ENCODE data around the gene TMEM231.
"Not testable (repeated sequence)": the region's sequence is repeated elsewhere in the genome, so short reads cannot be mapped to it uniquely, and the experiment has no call there.

The TMEM231 gene, protein sequence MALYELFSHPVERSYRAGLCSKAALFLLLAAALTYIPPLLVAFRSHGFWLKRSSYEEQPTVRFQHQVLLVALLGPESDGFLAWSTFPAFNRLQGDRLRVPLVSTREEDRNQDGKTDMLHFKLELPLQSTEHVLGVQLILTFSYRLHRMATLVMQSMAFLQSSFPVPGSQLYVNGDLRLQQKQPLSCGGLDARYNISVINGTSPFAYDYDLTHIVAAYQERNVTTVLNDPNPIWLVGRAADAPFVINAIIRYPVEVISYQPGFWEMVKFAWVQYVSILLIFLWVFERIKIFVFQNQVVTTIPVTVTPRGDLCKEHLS

GRCh38 chr16:75555707-75556430 lies at the start of gene TMEM231:
TMEM231 (minus strand) TSS chr16:75556252; CDS start chr16:75556209, 43 bp downstream.
- peak; percentile 96 to 98 for DNase-seq (ENCODE audit: low read depth in 2 of 2)

DNA sequence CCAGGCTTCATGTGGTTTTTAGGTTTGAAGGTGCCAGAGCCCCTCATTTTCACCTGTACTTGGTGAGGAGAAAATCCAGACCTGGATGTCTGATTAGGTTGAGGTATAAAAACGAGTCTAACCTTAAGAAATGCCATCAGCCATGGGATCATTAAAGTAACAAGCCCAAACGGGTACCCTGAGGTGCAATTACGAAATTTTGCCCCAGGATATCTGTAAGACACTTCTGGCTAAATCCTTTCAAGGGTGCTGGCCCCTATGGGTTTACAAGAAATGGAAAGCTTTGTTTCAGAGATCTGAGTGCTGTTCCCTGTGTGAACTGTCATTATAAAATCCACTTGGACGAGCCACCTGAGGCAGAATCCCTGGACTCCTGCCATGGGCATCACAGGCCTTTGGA lies 47.2 kb upstream of the TMEM231 start:
- DNase-seq (ENCODE audit: low read depth in 2 of 2), result no peak

DNA sequence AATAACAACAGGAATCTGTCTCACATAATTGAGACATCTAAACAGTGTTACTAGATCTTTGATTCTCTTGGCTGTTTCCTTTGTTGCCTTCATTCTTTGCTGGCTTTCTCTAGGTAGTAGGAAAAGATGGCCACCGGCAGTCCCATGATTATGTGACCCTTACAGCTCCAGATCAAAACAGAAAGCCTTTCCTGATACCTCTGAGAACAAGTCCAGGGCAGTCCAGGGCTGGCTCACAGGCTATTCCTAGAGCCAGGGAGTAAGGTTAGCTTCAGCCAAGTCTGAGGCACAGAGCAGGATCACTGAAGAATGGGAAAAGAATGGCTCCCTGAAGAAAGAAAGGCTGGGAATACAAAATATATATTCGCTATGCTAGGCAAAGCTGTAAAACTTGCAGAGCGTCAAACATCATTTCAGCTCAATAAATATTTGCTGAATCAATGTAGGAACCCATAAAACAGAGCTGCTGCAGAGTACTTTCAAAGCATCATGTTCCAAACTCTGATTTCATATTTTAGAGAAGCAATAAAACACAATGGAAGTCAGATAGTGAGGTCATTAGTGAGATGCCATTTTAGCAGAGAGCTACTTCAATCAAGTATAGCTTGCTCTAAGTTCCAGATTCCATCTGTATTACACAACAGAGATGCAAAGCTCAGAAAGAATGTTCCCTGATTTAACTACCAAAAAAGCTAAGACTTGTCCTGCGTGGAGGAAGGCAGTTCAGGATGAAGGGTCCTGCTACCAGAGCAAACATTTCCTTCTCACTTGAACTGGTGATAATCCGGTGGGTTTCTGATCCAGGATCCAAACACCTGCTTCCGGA lies 43.6 kb upstream of the TMEM231 start:
- DNase-seq (ENCODE audit: low read depth in 2 of 2), result no peak

- no peak for DNase-seq (ENCODE audit: low read depth in 2 of 2)
Observed at GRCh38 chr16:75593825-75594820, 38.1 kb upstream of the TMEM231 start.

GRCh38 chr16:75593308-75593707 lies 37.3 kb upstream of the TMEM231 start:
- DNase-seq (ENCODE audit: low read depth in 2 of 2), result no peak

DNA sequence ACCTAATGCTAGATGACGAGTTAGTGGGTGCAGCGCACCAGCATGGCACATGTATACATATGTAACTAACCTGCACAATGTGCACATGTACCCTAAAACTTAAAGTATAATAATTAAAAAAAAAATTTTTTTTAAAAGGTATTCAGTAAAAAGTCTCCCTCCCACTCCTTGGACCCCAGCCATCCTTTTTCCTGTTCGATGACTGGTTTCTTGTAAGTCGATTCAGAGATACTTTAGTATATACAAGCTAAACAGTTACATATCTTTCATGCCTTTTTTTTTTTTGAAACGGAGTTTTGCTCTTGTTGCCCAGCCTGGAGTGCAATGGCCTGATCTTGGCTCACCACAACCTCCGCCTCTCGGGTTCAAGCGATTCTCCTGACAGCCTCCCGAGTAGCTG lies 35.9 kb upstream of the TMEM231 start:
- DNase-seq (ENCODE audit: low read depth in 2 of 2), result not testable (repeated sequence)

- no peak for DNase-seq (ENCODE audit: low read depth in 2 of 2)
Observed at GRCh38 chr16:75590920-75591843, 35.1 kb upstream of the TMEM231 start.

DNA sequence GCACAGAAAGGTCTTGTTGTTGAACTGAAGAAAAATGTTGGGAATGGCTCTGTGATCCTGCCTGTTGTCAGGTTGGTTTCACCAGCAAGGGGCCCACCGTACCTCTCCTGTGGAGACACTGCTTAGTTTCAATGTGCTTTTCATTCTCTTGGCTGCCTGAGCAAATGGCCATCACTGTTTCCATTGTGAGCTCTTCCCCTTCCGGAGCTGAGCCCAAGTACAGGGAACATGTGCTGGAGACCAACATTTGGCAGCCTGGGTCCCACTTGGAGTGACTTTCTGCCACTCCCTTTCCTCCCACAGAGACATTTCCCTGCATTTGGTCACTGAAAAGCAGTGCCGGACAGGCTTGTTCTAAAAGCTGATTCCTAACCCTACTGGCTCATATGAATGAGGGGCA lies 33.3 kb upstream of the TMEM231 start:
- DNase-seq (ENCODE audit: low read depth in 2 of 2), result no peak

GRCh38 chr16:75588716-75589115 lies 32.7 kb upstream of the TMEM231 start:
- no peak for DNase-seq (ENCODE audit: low read depth in 2 of 2)

DNA sequence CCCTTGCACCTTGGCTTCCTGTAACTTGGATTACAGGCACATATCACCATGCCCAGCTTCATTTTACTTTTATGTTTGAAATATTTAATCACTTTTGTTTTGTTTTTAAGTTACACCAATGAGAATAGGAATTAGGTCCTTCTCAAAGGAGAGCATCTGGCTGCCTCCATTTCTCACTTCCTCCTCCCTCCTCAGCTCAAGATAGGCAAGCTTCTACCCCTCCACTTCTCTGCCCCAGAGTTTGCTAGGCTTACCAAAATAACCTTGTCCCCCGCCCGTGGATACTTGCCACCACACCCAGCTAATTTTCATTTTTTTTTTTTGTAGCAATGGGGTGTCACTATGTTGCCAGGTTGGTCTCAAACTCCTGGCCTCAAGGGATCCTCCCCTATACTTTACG lies 28.1 kb upstream of the TMEM231 start:
- no peak for DNase-seq (ENCODE audit: low read depth in 2 of 2)

DNA sequence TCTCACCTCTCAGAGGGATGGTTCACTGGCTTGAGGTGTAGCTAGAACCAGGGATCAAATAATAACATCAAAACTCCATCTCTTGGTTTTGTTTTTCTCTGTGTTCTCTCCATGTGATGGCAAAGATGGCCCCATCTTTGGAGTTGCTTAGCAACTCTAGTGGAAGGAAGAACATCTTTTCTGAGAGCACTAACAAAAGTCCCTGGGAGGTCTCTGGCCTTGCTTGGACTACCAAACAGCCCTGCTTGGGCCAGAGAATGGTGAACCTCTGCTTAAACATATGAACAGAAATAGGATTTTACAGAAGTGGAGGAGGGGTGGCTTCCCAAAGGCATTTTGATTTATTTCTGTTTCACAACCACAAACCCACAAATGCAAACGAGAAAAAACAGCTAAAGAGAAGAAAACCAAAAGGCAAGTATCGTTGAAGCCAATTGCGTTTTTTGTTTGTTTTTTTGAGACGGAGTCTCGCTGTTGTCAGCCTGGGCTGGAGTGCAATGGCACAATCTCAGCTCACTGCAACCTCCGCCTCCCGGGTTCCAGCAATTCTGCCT lies 23.3 kb upstream of the TMEM231 start:
- no peak for DNase-seq (ENCODE audit: low read depth in 2 of 2)

DNA sequence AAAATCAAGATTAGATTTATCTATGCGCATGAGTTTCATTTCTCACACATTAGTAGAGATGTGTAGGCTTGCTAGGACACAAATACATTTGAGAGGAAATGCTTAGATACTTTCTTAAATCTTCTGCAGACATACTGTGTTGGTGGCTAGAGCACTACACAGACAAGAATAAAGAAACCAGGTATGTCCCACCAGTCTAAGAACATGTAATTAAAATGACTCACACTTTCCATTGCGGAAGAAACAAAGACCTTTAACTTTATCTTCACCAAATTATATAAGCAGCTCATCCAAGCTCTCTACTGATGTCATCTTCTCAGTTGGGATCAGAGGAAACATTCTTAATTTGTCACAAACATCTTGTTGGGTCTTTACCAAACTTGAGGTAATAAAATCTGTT lies 22.7 kb upstream of the TMEM231 start:
- DNase-seq (ENCODE audit: low read depth in 2 of 2), result no peak

- DNase-seq (ENCODE audit: low read depth in 2 of 2), result no peak
Observed at GRCh38 chr16:75578212-75578611, 22.2 kb upstream of the TMEM231 start.

GRCh38 chr16:75576384-75576811 lies 20.3 kb upstream of the TMEM231 start:
- DNase-seq (ENCODE audit: low read depth in 2 of 2), result no peak

GRCh38 chr16:75575958-75576357 lies 19.9 kb upstream of the TMEM231 start:
- no peak for DNase-seq (ENCODE audit: low read depth in 2 of 2)

GRCh38 chr16:75573955-75574354 lies 17.9 kb upstream of the TMEM231 start:
- no peak for DNase-seq (ENCODE audit: low read depth in 2 of 2)

GRCh38 chr16:75572864-75573542 lies 17.0 kb upstream of the TMEM231 start:
- DNase-seq (ENCODE audit: low read depth in 2 of 2), result no peak

- DNase-seq (ENCODE audit: low read depth in 2 of 2), result no peak
Observed at GRCh38 chr16:75570396-75571065, 14.5 kb upstream of the TMEM231 start.

- no peak for DNase-seq (ENCODE audit: low read depth in 2 of 2)
Observed at GRCh38 chr16:75567911-75568310, 11.9 kb upstream of the TMEM231 start.

Data from stimulated activated CD8-positive, alpha-beta memory T cell treated with anti-CD3 and anti-CD28 coated beads, Interleukin-2, amount 100 ng/mL, for 48 hours (primary cell).